HEK293 (cell line): ENCODE measurements around the gene HDHD2.

ENCODE experiments used
- CTCF ChIA-PET: fragments of 350-600 bp; formaldehyde crosslinking; extraction: SDS; loops from one replicate; lab custom pipeline; 2021; ENCODE audit warnings: antibody characterized with exemption; lab: Yijun Ruan, JAX
- POLR2A ChIA-PET: fragments of 300-600 bp; formaldehyde crosslinking; extraction: SDS; loops from one replicate; lab custom pipeline; 2020; ENCODE audit warnings: antibody characterized with exemption, inconsistent platforms; lab: Yijun Ruan, JAX
- H3K27ac ChIP-seq: fragments of 200-500 bp; sonication (Bioruptor generic); 2 replicates; pipeline ENCODE4 v1.5.1; 2014; ENCODE audit warnings: low read depth, low read length, control low read depth, inconsistent platforms; ENCODE audit errors: extremely low read depth
- H3K36me3 ChIP-seq, 2 experiments: fragments of 200-500 bp in 1 of 2; sonication (Bioruptor generic) in 1 of 2; 1 replicate in 1 of 2; 2 replicates in 1 of 2; pipeline ENCODE4 v1.5.1; 2014 to 2017; ENCODE audit warnings: inconsistent platforms in 2 of 2, low read length in 2 of 2; ENCODE audit not compliant: control insufficient read depth in 2 of 2, insufficient read depth in 1 of 2
- H3K4me1 ChIP-seq: fragments of 200-500 bp; sonication (Bioruptor generic); 2 replicates; pipeline ENCODE4 v1.5.1; 2014; ENCODE audit warnings: mild to moderate bottlenecking, low read length, inconsistent platforms; ENCODE audit not compliant: control insufficient read depth, insufficient read depth
- H3K4me3 ChIP-seq: 2 replicates; pipeline ENCODE4 v1.5.1; 2011; ENCODE audit warnings: low read depth, mild to moderate bottlenecking, control low read depth, low read length, moderate library complexity
- H3K9me3 ChIP-seq: fragments of 200-500 bp; sonication (Bioruptor generic); 2 replicates; pipeline ENCODE4 v1.5.1; 2014; ENCODE audit warnings: low read depth, low read length, inconsistent platforms; ENCODE audit not compliant: control insufficient read depth, insufficient read depth
- FEZF1 ChIP-seq: fragments of 450-650 bp; formaldehyde crosslinking; IDR thresholded peaks from 2 replicates; pipeline ENCODE4 v1.5.1; 2016; ENCODE audit warnings: missing biosample characterization, missing genetic modification characterization
- OSR2 ChIP-seq: fragments of 450-650 bp; formaldehyde crosslinking; IDR thresholded peaks from 2 replicates; pipeline ENCODE4 v1.5.1; 2016; ENCODE audit warnings: missing biosample characterization, missing genetic modification characterization
- ZNF10 ChIP-seq: fragments of 450-650 bp; formaldehyde crosslinking; IDR thresholded peaks from 2 replicates; pipeline ENCODE4 v1.5.1; 2017; ENCODE audit warnings: missing biosample characterization, missing genetic modification characterization
- ZNF132 ChIP-seq: fragments of 450-650 bp; formaldehyde crosslinking; IDR thresholded peaks from 2 replicates; pipeline ENCODE4 v1.5.1; 2017; ENCODE audit warnings: missing biosample characterization, missing genetic modification characterization, borderline replicate concordance
- ZNF2 ChIP-seq: fragments of 450-650 bp; formaldehyde crosslinking; IDR thresholded peaks from 2 replicates; pipeline ENCODE4 v1.5.1; 2016; ENCODE audit warnings: missing biosample characterization, missing genetic modification characterization
- ZNF239 ChIP-seq: fragments of 450-650 bp; formaldehyde crosslinking; IDR thresholded peaks from 2 replicates; pipeline ENCODE4 v1.5.1; 2016; ENCODE audit warnings: missing biosample characterization, missing genetic modification characterization
- ZNF24 ChIP-seq: fragments of 450-650 bp; formaldehyde crosslinking; IDR thresholded peaks from 2 replicates; pipeline ENCODE4 v1.5.1; 2016; ENCODE audit warnings: missing biosample characterization, missing genetic modification characterization
- ZNF266 ChIP-seq: fragments of 450-650 bp; formaldehyde crosslinking; IDR thresholded peaks from 2 replicates; pipeline ENCODE4 v1.5.1; 2016; ENCODE audit warnings: missing biosample characterization, missing genetic modification characterization, low read depth
- ZNF423 ChIP-seq: fragments of 450-650 bp; formaldehyde crosslinking; IDR thresholded peaks from 2 replicates; pipeline ENCODE4 v1.5.1; 2016; ENCODE audit warnings: missing biosample characterization, missing genetic modification characterization
- ZNF544 ChIP-seq: fragments of 450-650 bp; formaldehyde crosslinking; IDR thresholded peaks from 2 replicates; pipeline ENCODE4 v1.5.0; 2017; ENCODE audit warnings: missing biosample characterization, missing genetic modification characterization
- ZXDB ChIP-seq: fragments of 450-650 bp; formaldehyde crosslinking; IDR thresholded peaks from 2 replicates; pipeline ENCODE4 v1.5.1; 2016; ENCODE audit warnings: missing biosample characterization, missing genetic modification characterization
- TF ChIP-seq, protein P1 (sequence below): fragments of 450-650 bp; formaldehyde crosslinking; IDR thresholded peaks from 2 replicates; pipeline ENCODE4 v1.5.1; 2016; ENCODE audit warnings: missing biosample characterization, missing genetic modification characterization, borderline replicate concordance
- TF ChIP-seq, protein P2 (sequence below): fragments of 450-650 bp; formaldehyde crosslinking; IDR thresholded peaks from 2 replicates; pipeline ENCODE4 v1.5.1; 2016; ENCODE audit warnings: missing biosample characterization, missing genetic modification characterization, borderline replicate concordance
- TF ChIP-seq, protein P3 (sequence below): fragments of 450-650 bp; formaldehyde crosslinking; IDR thresholded peaks from 2 replicates; pipeline ENCODE4 v1.5.1; 2016; ENCODE audit warnings: missing biosample characterization, missing genetic modification characterization
- TF ChIP-seq, protein P4 (sequence below): fragments of 450-650 bp; formaldehyde crosslinking; IDR thresholded peaks from 2 replicates; pipeline ENCODE4 v1.5.1; 2016; ENCODE audit warnings: missing biosample characterization, missing genetic modification characterization

The HDHD2 gene

DNA sequence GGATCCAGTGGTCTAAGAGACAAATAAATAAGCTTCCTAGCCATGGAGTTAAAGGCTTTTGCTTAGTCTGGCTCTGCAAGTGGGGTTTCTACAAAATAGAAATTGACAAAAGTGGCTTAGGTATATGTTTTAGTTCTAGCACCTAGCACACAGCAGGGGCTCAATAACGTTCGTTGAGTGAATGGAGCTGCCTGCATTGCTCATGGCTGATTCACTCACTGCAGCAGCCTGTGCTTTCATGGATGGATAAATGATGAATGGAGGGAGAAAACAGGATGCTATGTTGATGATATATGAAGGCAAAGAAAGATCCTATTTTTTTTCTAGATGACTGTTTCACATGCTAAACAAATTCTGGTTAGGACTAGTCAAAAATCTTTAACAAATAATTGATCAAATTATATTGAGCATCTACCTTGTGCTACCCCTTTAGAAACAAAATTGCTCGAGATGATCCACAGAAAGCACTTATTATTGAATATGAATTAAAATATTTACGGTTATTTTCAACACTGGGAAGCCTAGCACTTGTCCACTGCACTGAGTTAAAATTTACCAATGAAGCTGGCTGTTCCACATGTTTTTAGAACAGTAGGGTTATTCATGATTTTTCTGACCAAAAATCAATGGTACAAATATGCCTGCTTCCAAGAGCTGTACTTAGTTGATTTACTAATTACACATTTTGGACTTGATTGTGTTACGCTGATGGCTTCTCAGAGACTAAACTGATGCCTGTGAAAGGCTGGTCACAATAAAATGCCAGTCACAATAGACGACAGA, 39.6 kb downstream of the HDHD2 start:
- Histone ChIP-seq H3K27ac (no peak overlapping the region), H3K4me1 (no peaks in the 10 kb centered on the region), H3K36me3 (peaks cover 11 to 69% of the 10 kb centered on the region in 2 experiments; a peak in 2 of 3 replicates), H3K9me3 (no peaks in the 10 kb centered on the region), H3K4me3 (no peak overlapping the region)
- ChIA-PET CTCF (interaction anchor here (1.2 to 6.6 kb wide), 2 partner anchors 8 to 94 kb away, joined by 3 to 28 read pairs; no protein-coding TSS in a partner anchor), POLR2A (no interaction called here)
- TF ChIP-seq ZXDB (tag by site-specific recombination) (no peak), FEZF1 (tag by site-specific recombination) (no peak), ZNF239 (tag by site-specific recombination) (no peak), OSR2 (tag by site-specific recombination) (no peak), ZNF24 (tag by site-specific recombination) (no peak), ZNF544 (tag by site-specific recombination) (no peak)
- TF ChIP-seq, protein P1, sequence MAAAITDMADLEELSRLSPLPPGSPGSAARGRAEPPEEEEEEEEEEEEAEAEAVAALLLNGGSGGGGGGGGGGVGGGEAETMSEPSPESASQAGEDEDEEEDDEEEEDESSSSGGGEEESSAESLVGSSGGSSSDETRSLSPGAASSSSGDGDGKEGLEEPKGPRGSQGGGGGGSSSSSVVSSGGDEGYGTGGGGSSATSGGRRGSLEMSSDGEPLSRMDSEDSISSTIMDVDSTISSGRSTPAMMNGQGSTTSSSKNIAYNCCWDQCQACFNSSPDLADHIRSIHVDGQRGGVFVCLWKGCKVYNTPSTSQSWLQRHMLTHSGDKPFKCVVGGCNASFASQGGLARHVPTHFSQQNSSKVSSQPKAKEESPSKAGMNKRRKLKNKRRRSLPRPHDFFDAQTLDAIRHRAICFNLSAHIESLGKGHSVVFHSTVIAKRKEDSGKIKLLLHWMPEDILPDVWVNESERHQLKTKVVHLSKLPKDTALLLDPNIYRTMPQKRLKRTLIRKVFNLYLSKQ = no peak

DNA sequence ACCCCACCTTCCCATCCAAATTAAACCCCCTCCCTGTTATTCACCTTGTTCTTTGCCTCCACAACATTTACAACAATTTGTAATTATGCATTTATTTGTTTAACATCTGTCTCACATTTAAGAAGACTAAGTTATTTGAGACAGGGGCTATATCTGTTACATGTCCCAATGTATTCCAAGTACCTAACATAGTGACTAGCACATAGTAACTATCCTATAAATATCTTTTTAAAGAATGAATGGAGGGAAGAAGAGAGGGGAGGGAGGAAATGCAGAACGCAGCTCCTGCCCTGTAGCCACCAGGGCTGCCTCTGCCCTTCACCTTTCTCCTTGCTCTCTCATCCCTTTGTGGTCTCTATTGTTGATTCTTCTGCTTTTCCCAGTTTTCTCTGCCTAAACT, 40.6 kb downstream of the HDHD2 start:
- TF ChIP-seq ZNF10 (tag by site-specific recombination) = no peak
- TF ChIP-seq ZNF2 (tag by site-specific recombination) = no peak
- TF ChIP-seq ZNF423 = no peak
- no peak for TF ChIP-seq ZNF132 (tag by site-specific recombination)
- TF ChIP-seq, protein P2, sequence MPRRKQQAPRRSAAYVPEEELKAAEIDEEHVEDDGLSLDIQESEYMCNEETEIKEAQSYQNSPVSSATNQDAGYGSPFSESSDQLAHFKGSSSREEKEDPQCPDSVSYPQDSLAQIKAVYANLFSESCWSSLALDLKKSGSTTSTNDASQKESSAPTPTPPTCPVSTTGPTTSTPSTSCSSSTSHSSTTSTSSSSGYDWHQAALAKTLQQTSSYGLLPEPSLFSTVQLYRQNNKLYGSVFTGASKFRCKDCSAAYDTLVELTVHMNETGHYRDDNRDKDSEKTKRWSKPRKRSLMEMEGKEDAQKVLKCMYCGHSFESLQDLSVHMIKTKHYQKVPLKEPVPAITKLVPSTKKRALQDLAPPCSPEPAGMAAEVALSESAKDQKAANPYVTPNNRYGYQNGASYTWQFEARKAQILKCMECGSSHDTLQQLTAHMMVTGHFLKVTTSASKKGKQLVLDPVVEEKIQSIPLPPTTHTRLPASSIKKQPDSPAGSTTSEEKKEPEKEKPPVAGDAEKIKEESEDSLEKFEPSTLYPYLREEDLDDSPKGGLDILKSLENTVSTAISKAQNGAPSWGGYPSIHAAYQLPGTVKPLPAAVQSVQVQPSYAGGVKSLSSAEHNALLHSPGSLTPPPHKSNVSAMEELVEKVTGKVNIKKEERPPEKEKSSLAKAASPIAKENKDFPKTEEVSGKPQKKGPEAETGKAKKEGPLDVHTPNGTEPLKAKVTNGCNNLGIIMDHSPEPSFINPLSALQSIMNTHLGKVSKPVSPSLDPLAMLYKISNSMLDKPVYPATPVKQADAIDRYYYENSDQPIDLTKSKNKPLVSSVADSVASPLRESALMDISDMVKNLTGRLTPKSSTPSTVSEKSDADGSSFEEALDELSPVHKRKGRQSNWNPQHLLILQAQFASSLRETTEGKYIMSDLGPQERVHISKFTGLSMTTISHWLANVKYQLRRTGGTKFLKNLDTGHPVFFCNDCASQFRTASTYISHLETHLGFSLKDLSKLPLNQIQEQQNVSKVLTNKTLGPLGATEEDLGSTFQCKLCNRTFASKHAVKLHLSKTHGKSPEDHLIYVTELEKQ = no peak
- TF ChIP-seq, protein P3, sequence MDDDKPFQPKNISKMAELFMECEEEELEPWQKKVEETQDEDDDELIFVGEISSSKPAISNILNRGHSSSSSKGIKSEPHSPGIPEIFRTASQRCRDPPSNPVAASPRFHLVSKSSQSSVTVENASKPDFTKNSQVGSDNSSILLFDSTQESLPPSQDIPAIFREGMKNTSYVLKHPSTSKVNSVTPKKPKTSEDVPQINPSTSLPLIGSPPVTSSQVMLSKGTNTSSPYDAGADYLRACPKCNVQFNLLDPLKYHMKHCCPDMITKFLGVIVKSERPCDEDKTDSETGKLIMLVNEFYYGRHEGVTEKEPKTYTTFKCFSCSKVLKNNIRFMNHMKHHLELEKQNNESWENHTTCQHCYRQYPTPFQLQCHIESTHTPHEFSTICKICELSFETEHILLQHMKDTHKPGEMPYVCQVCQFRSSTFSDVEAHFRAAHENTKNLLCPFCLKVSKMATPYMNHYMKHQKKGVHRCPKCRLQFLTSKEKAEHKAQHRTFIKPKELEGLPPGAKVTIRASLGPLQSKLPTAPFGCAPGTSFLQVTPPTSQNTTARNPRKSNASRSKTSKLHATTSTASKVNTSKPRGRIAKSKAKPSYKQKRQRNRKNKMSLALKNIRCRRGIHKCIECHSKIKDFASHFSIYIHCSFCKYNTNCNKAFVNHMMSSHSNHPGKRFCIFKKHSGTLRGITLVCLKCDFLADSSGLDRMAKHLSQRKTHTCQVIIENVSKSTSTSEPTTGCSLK (tag by site-specific recombination) = no peak
- no peak for TF ChIP-seq ZXDB (tag by site-specific recombination)
- no peak for TF ChIP-seq ZNF266 (tag by site-specific recombination)
- TF ChIP-seq, protein P4, sequence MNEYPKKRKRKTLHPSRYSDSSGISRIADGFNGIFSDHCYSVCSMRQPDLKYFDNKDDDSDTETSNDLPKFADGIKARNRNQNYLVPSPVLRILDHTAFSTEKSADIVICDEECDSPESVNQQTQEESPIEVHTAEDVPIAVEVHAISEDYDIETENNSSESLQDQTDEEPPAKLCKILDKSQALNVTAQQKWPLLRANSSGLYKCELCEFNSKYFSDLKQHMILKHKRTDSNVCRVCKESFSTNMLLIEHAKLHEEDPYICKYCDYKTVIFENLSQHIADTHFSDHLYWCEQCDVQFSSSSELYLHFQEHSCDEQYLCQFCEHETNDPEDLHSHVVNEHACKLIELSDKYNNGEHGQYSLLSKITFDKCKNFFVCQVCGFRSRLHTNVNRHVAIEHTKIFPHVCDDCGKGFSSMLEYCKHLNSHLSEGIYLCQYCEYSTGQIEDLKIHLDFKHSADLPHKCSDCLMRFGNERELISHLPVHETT (tag by site-specific recombination) = no peak
- TF ChIP-seq, all 188 proteins: peak for 0
- peaks cover 11 to 76% of the 10 kb centered on the region in 2 experiments; a peak in 2 of 3 replicates for H3K36me3 ChIP-seq
- ChIA-PET CTCF (interaction anchor here (0.7 to 6.6 kb wide), 2 partner anchors 9 to 95 kb away, joined by 3 to 28 read pairs; no protein-coding TSS in a partner anchor), POLR2A (no interaction called here)
- no peaks in the 10 kb centered on the region for H3K9me3 ChIP-seq
- no peak overlapping the region for H3K4me3 ChIP-seq
- H3K27ac ChIP-seq = no peak overlapping the region
- H3K4me1 ChIP-seq = no peaks in the 10 kb centered on the region
